ENCODE measurements around the gene GPRC5A. TPM values are rescaled to one million over a fixed set of nuclear protein-coding genes. Genes with fewer than 3 reads are reported as not detected.

Gene GPRC5A
- total and polyA plus RNA-seq, 2 donors (not counting 1 experiment from before 2014, with no cell fraction given) = not detected

- Histone ChIP-seq H3K27ac (ENCODE audit: low read length in 2 of 2) (no peak overlapping the region), H4K20me1 (ENCODE audit: control insufficient read depth, insufficient read depth, low read length, poor library complexity, severe bottlenecking) (no peaks in the 10 kb centered on the region), H3K9ac (ENCODE audit: low read length) (no peak overlapping the region), H3K4me3 (ENCODE audit: control extremely low read depth in 1 of 5, extremely low read depth in 1 of 5, insufficient read depth in 1 of 5, low read depth in 2 of 5, low read length in 4 of 5) (no peak overlapping the region), H3K79me2 (ENCODE audit: control insufficient read depth, insufficient read depth, low read length) (no peaks in the 10 kb centered on the region), H3K9me3 (ENCODE audit: control extremely low read depth in 1 of 3, control insufficient read depth in 2 of 3, insufficient read depth in 1 of 3, low read length in 2 of 3) (no peaks in the 10 kb centered on the region), H3K27me3 (replicated peaks in 1 of 4; ENCODE audit: control extremely low read depth in 1 of 4, control insufficient read depth in 3 of 4, insufficient read depth in 4 of 4, low read length in 3 of 4) (no peaks in the 10 kb centered on the region), H3K4me1 (ENCODE audit: control insufficient read depth in 2 of 2, insufficient read depth in 2 of 2, low read length in 2 of 2) (no peaks in the 10 kb centered on the region), H2AFZ (ENCODE audit: insufficient read depth, low read depth, low read length, poor library complexity, severe bottlenecking) (no peak overlapping the region), H3K4me2 (replicated peaks; ENCODE audit: low read depth, low read length, poor library complexity, severe bottlenecking) (no peak overlapping the region), H3K36me3 (replicated peaks in 1 of 2; ENCODE audit: control extremely low read depth in 1 of 2, control insufficient read depth in 1 of 2, extremely low read depth in 1 of 2, insufficient read depth in 2 of 2, low read length in 1 of 2) (no peaks in the 10 kb centered on the region)
- ATAC-seq (ENCODE audit: low read depth) = no peak
- no peak overlapping the region for H3K27ac Mint-ChIP-seq
- DNase-seq = no peak
- ChIA-PET POLR2A (no interaction called here), CTCF (interaction anchor here (1.2 kb wide), 1 partner anchor 22 kb away, joined by 3 read pairs; no protein-coding TSS in a partner anchor)
- peaks cover 2% of the 10 kb centered on the region for H3K9me3 Mint-ChIP-seq (ENCODE audit: insufficient read depth)
- no peak overlapping the region for H3K4me3 Mint-ChIP-seq
- WGBS (ENCODE audit: insufficient coverage) = no CpG with 5 or more reads among the region's 3 CpGs
- intact Hi-C loops (cut with micrococcal nuclease) = no loop called here
- H3K27me3 Mint-ChIP-seq = no peaks in the 10 kb centered on the region
- H3K4me1 Mint-ChIP-seq = no peaks in the 10 kb centered on the region
- TF ChIP-seq EZH2 (IDR thresholded peaks at IDR 0.05; ENCODE audit: borderline replicate concordance, insufficient read depth, low read depth, low read length, poor library complexity, severe bottlenecking) (no peak), CTCF (IDR thresholded peaks at IDR 0.05) (no peak)
These were observed 22.7 kb upstream of the GPRC5A start for GRCh38 chr12:12868477-12869235.

- ChIA-PET CTCF (no interaction called here), POLR2A (no interaction called here)
- 96% methylated on average over 7 of the region's 7 CpGs for WGBS (ENCODE audit: insufficient coverage)
- no peak for TF ChIP-seq EZH2 (IDR thresholded peaks at IDR 0.05; ENCODE audit: borderline replicate concordance, insufficient read depth, low read depth, low read length, poor library complexity, severe bottlenecking)
- no peak for TF ChIP-seq CTCF (IDR thresholded peaks at IDR 0.05)
- Histone ChIP-seq H3K4me3 (ENCODE audit: control extremely low read depth in 1 of 5, extremely low read depth in 1 of 5, insufficient read depth in 1 of 5, low read depth in 2 of 5, low read length in 4 of 5) (no peak overlapping the region), H3K4me2 (replicated peaks; ENCODE audit: low read depth, low read length, poor library complexity, severe bottlenecking) (no peak overlapping the region), H3K27me3 (replicated peaks in 1 of 4; ENCODE audit: control extremely low read depth in 1 of 4, control insufficient read depth in 3 of 4, insufficient read depth in 4 of 4, low read length in 3 of 4) (no peaks in the 10 kb centered on the region), H3K4me1 (ENCODE audit: control insufficient read depth in 2 of 2, insufficient read depth in 2 of 2, low read length in 2 of 2) (no peaks in the 10 kb centered on the region), H3K27ac (ENCODE audit: low read length in 2 of 2) (no peak overlapping the region), H4K20me1 (ENCODE audit: control insufficient read depth, insufficient read depth, low read length, poor library complexity, severe bottlenecking) (no peaks in the 10 kb centered on the region), H3K9ac (ENCODE audit: low read length) (no peak overlapping the region), H3K79me2 (ENCODE audit: control insufficient read depth, insufficient read depth, low read length) (no peaks in the 10 kb centered on the region), H2AFZ (ENCODE audit: insufficient read depth, low read depth, low read length, poor library complexity, severe bottlenecking) (no peak overlapping the region), H3K9me3 (ENCODE audit: control extremely low read depth in 1 of 3, control insufficient read depth in 2 of 3, insufficient read depth in 1 of 3, low read length in 2 of 3) (no peaks in the 10 kb centered on the region), H3K36me3 (replicated peaks in 1 of 2; ENCODE audit: control extremely low read depth in 1 of 2, control insufficient read depth in 1 of 2, extremely low read depth in 1 of 2, insufficient read depth in 2 of 2, low read length in 1 of 2) (no peaks in the 10 kb centered on the region)
- H3K4me1 Mint-ChIP-seq = no peaks in the 10 kb centered on the region
- H3K4me3 Mint-ChIP-seq = no peak overlapping the region
- ATAC-seq (ENCODE audit: low read depth) = no peak
- intact Hi-C loops (cut with micrococcal nuclease) = no loop called here
- no peaks in the 10 kb centered on the region for H3K9me3 Mint-ChIP-seq (ENCODE audit: insufficient read depth)
- H3K27me3 Mint-ChIP-seq = no peaks in the 10 kb centered on the region
- H3K27ac Mint-ChIP-seq = no peak overlapping the region
- DNase-seq = no peak
These were observed 20.9 kb upstream of the GPRC5A start for GRCh38 chr12:12870465-12870864.
